H9 (cell line): ENCODE measurements around the gene IGFBP4. TPM values are rescaled to one million over a fixed set of nuclear protein-coding genes. Genes with fewer than 3 reads are reported as not detected.

Source experiments
- DNase-seq: peaks from one replicate; pipeline ENCODE4 v3.0.0-alpha.2; 2017
- H2AFZ ChIP-seq: one replicate; pipeline ENCODE4 v1.6.1; 2013; ENCODE audit warnings: mild to moderate bottlenecking, low read length, control low read depth, moderate library complexity
- H2AK5ac ChIP-seq: 2 replicates; pipeline ENCODE4 v1.6.1; 2013; ENCODE audit warnings: low read length, control low read depth, mixed read lengths; ENCODE audit not compliant: insufficient read length
- H2BK120ac ChIP-seq: one replicate; pipeline ENCODE4 v1.6.1; 2013; ENCODE audit warnings: low read depth, mild to moderate bottlenecking, low read length, control low read depth, inconsistent platforms; ENCODE audit not compliant: poor library complexity, severe bottlenecking
- H2BK12ac ChIP-seq: 2 replicates; pipeline ENCODE4 v1.6.1; 2013; ENCODE audit warnings: low read length, control low read depth, mixed read lengths, low read depth; ENCODE audit not compliant: insufficient read length
- H2BK15ac ChIP-seq: 2 replicates; pipeline ENCODE4 v1.6.1; 2013; ENCODE audit warnings: low read depth, low read length, control low read depth
- H2BK20ac ChIP-seq: one replicate; pipeline ENCODE4 v1.6.1; 2013; ENCODE audit warnings: low read depth, mild to moderate bottlenecking, low read length, control low read depth, inconsistent platforms; ENCODE audit not compliant: poor library complexity, severe bottlenecking
- H2BK5ac ChIP-seq: 2 replicates; pipeline ENCODE4 v1.6.1; 2013; ENCODE audit warnings: low read length, control low read depth, mixed read lengths; ENCODE audit not compliant: insufficient read length
- H3K14ac ChIP-seq: 2 replicates; pipeline ENCODE4 v1.6.1; 2013; ENCODE audit warnings: low read length, control low read depth; ENCODE audit not compliant: insufficient read depth
- H3K18ac ChIP-seq: 2 replicates; pipeline ENCODE4 v1.6.1; 2013; ENCODE audit warnings: low read depth, mild to moderate bottlenecking, mixed read lengths, low read length, control low read depth; ENCODE audit not compliant: insufficient read length
- H3K23ac ChIP-seq: 2 replicates; pipeline ENCODE4 v1.6.1; 2013; ENCODE audit warnings: low read length, control low read depth, mixed read lengths, low read depth; ENCODE audit not compliant: insufficient read length
- H3K23me2 ChIP-seq: 2 replicates; pipeline ENCODE4 v1.6.1; 2013; ENCODE audit warnings: low read depth, mild to moderate bottlenecking, mixed read lengths, low read length, control low read depth; ENCODE audit not compliant: insufficient read length, poor library complexity, severe bottlenecking
- H3K27ac ChIP-seq: 2 replicates; pipeline ENCODE4 v1.5.1; 2013; ENCODE audit warnings: low read length, control low read depth, mixed read lengths, low read depth; ENCODE audit not compliant: insufficient read length
- H3K27me3 ChIP-seq: 2 replicates; pipeline ENCODE4 v1.6.1; 2013; ENCODE audit warnings: low read length, control low read depth, inconsistent platforms; ENCODE audit not compliant: insufficient read depth
- H3K4ac ChIP-seq: 2 replicates; pipeline ENCODE4 v1.6.1; 2013; ENCODE audit warnings: low read depth, mild to moderate bottlenecking, control low read depth, inconsistent platforms, low read length, moderate library complexity
- H3K4me1 ChIP-seq: 2 replicates; pipeline ENCODE4 v1.6.1; 2013; ENCODE audit warnings: low read length, control low read depth, inconsistent platforms; ENCODE audit not compliant: insufficient read depth
- H3K4me2 ChIP-seq: 2 replicates; pipeline ENCODE4 v1.6.1; 2013; ENCODE audit warnings: low read length, control low read depth, mixed read lengths; ENCODE audit not compliant: insufficient read length, insufficient read depth
- H3K56ac ChIP-seq: 2 replicates; pipeline ENCODE4 v1.6.1; 2013; ENCODE audit warnings: low read depth, mild to moderate bottlenecking, mixed read lengths, low read length, control low read depth; ENCODE audit not compliant: insufficient read length
- H3K79me1 ChIP-seq: 2 replicates; pipeline ENCODE4 v1.6.1; 2013; ENCODE audit warnings: low read depth, mild to moderate bottlenecking, moderate library complexity, low read length, control low read depth, inconsistent platforms; ENCODE audit not compliant: insufficient read depth, poor library complexity, severe bottlenecking
- H3K79me2 ChIP-seq: 2 replicates; pipeline ENCODE4 v1.6.1; 2013; ENCODE audit warnings: low read length, control low read depth, inconsistent platforms; ENCODE audit not compliant: insufficient read depth
- H3K9ac ChIP-seq: 2 replicates; pipeline ENCODE4 v1.6.1; 2013; ENCODE audit warnings: low read length, control low read depth, mixed read lengths; ENCODE audit not compliant: insufficient read length; ENCODE audit errors: extremely low read depth
- H3K9me3 ChIP-seq: one replicate; pipeline ENCODE4 v1.6.1; 2013; ENCODE audit warnings: low read depth, low read length, inconsistent platforms; ENCODE audit not compliant: control insufficient read depth
- H3T11ph ChIP-seq: one replicate; pipeline ENCODE4 v1.6.1; 2013; ENCODE audit warnings: mild to moderate bottlenecking, low read length, control low read depth, inconsistent platforms
- H4K20me1 ChIP-seq: one replicate; pipeline ENCODE4 v1.6.1; 2013; ENCODE audit not compliant: control insufficient read depth, insufficient read length, insufficient read depth
- H4K5ac ChIP-seq: 2 replicates; pipeline ENCODE4 v1.6.1; 2013; ENCODE audit warnings: low read depth, mild to moderate bottlenecking, mixed read lengths, low read length, control low read depth; ENCODE audit not compliant: insufficient read length
- H4K8ac ChIP-seq: replicated peaks from 2 replicates; pipeline ENCODE4 v1.6.1; 2013; ENCODE audit warnings: low read length, control low read depth, mixed read lengths, low read depth; ENCODE audit not compliant: insufficient read length
- H4K91ac ChIP-seq: 2 replicates; pipeline ENCODE4 v1.6.1; 2013; ENCODE audit warnings: low read depth, mild to moderate bottlenecking, moderate library complexity, mixed read lengths, low read length, control low read depth; ENCODE audit not compliant: insufficient read length
- H3K27ac Mint-ChIP-seq, 3 experiments: 2 replicates in 2 of 3; 3 replicates in 1 of 3; pipeline ENCODE4 v1.8.0; 2020 to 2021; ENCODE audit warnings: mixed read lengths in 3 of 3, mild to moderate bottlenecking in 1 of 3, moderate library complexity in 1 of 3
- H3K27me3 Mint-ChIP-seq: 2 replicates; pipeline ENCODE4 v1.8.0; 2021; ENCODE audit warnings: low read depth, mild to moderate bottlenecking, moderate library complexity, mixed read lengths
- H3K36me3 Mint-ChIP-seq, 3 experiments: 2 replicates in 2 of 3; 3 replicates in 1 of 3; pipeline ENCODE4 v1.8.0; 2020 to 2021; ENCODE audit warnings: low read depth in 3 of 3, mixed read lengths in 3 of 3; ENCODE audit not compliant: insufficient read depth in 1 of 3
- H3K4me1 Mint-ChIP-seq, 2 experiments: 2 replicates each; pipeline ENCODE4 v1.8.0; 2020; ENCODE audit warnings: mixed read lengths in 2 of 2
- H3K4me3 Mint-ChIP-seq, 2 experiments: 2 replicates in 1 of 2; 3 replicates in 1 of 2; pipeline ENCODE4 v1.8.0; 2020 to 2021; ENCODE audit warnings: mild to moderate bottlenecking in 2 of 2, mixed read lengths in 2 of 2, moderate library complexity in 1 of 2
- H3K9me3 Mint-ChIP-seq, 2 experiments: 2 replicates in 1 of 2; 3 replicates in 1 of 2; pipeline ENCODE4 v1.8.0; 2020; ENCODE audit warnings: mild to moderate bottlenecking in 2 of 2, mixed read lengths in 2 of 2, moderate library complexity in 1 of 2
- CTCF ChIP-seq: fragments of 200-600 bp; sonication (generic); conservative IDR thresholded peaks from 3 replicates; pipeline ENCODE4 v1.8.0; 2021; ENCODE audit warnings: antibody characterized with exemption, mild to moderate bottlenecking
- WGBS: extraction: QIAGEN DNeasy Blood & Tissue Kit; methylation state at CpG from one replicate; pipeline ENCODE4 v1.1.7; 2013; ENCODE audit warnings: missing lambda C conversion rate, low lambda C conversion rate, mixed read lengths; ENCODE audit not compliant: insufficient read length; ENCODE audit errors: extremely low coverage; 5-methylcytosine and 5-hydroxymethylcytosine counted together
- total RNA-seq: library from RNA; stranded (reverse); gene quantifications from 2 replicates; pipeline ENCODE4 v1.2.1, GENCODE V29; 2021

IGFBP4 gene
- total RNA-seq, 1 experiment from 2014 or later = 49.9 TPM

- Histone ChIP-seq H3K14ac (peak overlapping the region; percentile 72), H2AFZ (no peak overlapping the region)
These were observed 26.0 kb upstream of the IGFBP4 start for GRCh38 chr17:40417258-40417608.

More at GRCh38 chr17:40417258-40417608, 26.0 kb upstream of the IGFBP4 start:
- no peak; the same call in 2 of the 3 replicates for TF ChIP-seq CTCF
- peak overlapping the region; percentile 78 for H2BK120ac ChIP-seq
- H3T11ph ChIP-seq = no peak overlapping the region
- H3K27ac ChIP-seq = no peak overlapping the region
- H3K9ac ChIP-seq = peak overlapping the region; percentile 63
- H4K5ac ChIP-seq = no peak overlapping the region
- H3K4me1 Mint-ChIP-seq = peaks cover 31 to 39% of the 10 kb centered on the region in 2 experiments
- DNase-seq = peak; percentile 51
- no peaks in the 10 kb centered on the region for H3K79me1 ChIP-seq
- H3K4me3 Mint-ChIP-seq = peak overlapping the region; percentile 97 to 99
- no peak overlapping the region for H3K4ac ChIP-seq
- H3K27me3 Mint-ChIP-seq = no peaks in the 10 kb centered on the region
- H3K23me2 ChIP-seq = peaks cover 9% of the 10 kb centered on the region
- no peak overlapping the region for H4K8ac ChIP-seq
- no peak overlapping the region for H2BK20ac ChIP-seq
- H4K91ac ChIP-seq = no peak overlapping the region
- no peaks in the 10 kb centered on the region for H3K4me1 ChIP-seq
- H3K36me3 Mint-ChIP-seq = peaks cover 32 to 37% (median 32%) of the 10 kb centered on the region in 3 experiments
- H2AK5ac ChIP-seq = no peak overlapping the region
- H2BK15ac ChIP-seq = no peak overlapping the region
- H3K9me3 ChIP-seq = no peaks in the 10 kb centered on the region
- WGBS = no CpG with 5 or more reads among the region's 21 CpGs
- H3K56ac ChIP-seq = no peak overlapping the region
- peaks cover 5% of the 10 kb centered on the region; the same call in 1 of the 2 replicates for H3K79me2 ChIP-seq
- no peak overlapping the region for H2BK12ac ChIP-seq
- no peaks in the 10 kb centered on the region for H4K20me1 ChIP-seq
- peaks cover 0 to 2% of the 10 kb centered on the region in 2 experiments; a peak in 1 of 5 replicates for H3K9me3 Mint-ChIP-seq
- peak overlapping the region; percentile 74 to 98 (median 92); a peak in 6 of 7 replicates for H3K27ac Mint-ChIP-seq
- H3K18ac ChIP-seq = peak overlapping the region; percentile 88
- H3K4me2 ChIP-seq = peak overlapping the region; percentile 91
- no peak overlapping the region for H3K23ac ChIP-seq
- no peak overlapping the region for H2BK5ac ChIP-seq
- no peaks in the 10 kb centered on the region for H3K27me3 ChIP-seq
